ENCODE measurements around the gene TUFM. TPM values are rescaled to one million over a fixed set of nuclear protein-coding genes. Genes with fewer than 3 reads are reported as not detected.
"Not testable (repeated sequence)": the region's sequence is repeated elsewhere in the genome, so short reads cannot be mapped to it uniquely, and the experiment has no call there.

TUFM gene
- total RNA-seq, 1 donor from 2014 or later = 134 TPM

DNA sequence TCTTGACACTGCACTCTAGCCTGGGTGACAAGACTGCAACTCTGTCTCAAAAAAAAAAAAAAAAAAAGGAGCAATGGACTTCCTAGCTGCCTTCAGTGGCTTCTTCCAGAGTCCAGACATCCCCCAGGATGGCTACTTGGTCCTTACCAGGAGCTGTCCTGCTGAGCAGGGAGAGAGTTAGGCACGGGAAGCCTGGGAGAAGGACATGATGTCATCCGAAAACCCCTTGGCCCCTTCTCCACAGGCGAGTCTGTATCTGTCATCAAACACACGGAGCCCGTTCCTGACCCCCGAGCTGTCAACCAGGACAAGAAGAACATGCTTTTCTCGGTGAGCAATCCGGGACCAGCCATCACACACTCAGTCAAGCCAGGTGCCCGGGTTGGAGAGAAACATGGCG, 40.8 kb upstream of the TUFM start:
- intact Hi-C loops (cut with DNase I) = no loop called here
- no peak for ATAC-seq

DNA sequence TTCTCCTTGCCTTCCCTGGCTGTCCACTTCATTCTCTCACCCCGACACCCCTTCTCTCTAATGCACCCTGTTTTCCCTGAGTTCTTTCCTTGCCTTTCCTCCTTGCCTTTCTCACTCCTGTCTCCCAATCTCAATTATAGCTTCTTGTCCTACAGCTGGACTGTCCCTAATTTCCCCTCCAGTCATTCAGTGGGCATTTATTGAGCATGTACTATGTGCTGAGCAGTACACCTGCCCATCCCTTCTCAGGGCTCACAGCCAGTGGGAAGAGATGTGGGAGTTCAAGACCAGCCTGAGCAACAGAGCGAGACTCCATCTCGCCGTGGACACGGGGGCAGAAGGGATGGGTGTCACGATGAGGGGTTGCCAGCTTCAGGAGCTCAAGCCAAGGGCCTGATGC, 37.9 kb upstream of the TUFM start:
- Histone ChIP-seq H3K4me1 (peaks cover 9% of the 10 kb centered on the region), H3K27me3 (peaks cover 19% of the 10 kb centered on the region), H3K36me3 (no peaks in the 10 kb centered on the region), H3K9me3 (no peaks in the 10 kb centered on the region), H3K4me3 (no peak overlapping the region), H3K27ac (no peak overlapping the region)
- TF ChIP-seq, protein P1, sequence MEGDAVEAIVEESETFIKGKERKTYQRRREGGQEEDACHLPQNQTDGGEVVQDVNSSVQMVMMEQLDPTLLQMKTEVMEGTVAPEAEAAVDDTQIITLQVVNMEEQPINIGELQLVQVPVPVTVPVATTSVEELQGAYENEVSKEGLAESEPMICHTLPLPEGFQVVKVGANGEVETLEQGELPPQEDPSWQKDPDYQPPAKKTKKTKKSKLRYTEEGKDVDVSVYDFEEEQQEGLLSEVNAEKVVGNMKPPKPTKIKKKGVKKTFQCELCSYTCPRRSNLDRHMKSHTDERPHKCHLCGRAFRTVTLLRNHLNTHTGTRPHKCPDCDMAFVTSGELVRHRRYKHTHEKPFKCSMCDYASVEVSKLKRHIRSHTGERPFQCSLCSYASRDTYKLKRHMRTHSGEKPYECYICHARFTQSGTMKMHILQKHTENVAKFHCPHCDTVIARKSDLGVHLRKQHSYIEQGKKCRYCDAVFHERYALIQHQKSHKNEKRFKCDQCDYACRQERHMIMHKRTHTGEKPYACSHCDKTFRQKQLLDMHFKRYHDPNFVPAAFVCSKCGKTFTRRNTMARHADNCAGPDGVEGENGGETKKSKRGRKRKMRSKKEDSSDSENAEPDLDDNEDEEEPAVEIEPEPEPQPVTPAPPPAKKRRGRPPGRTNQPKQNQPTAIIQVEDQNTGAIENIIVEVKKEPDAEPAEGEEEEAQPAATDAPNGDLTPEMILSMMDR (IDR thresholded peaks at IDR 0.05) = no peak
- intact Hi-C loops (cut with DNase I) = no loop called here
- DNase-seq (no peak), ATAC-seq (no peak)

More for the DNA sequence above, 40.8 kb upstream of the TUFM start:
- no peaks in the 10 kb centered on the region for H3K36me3 ChIP-seq
- DNase-seq = no peak
- peaks cover 18% of the 10 kb centered on the region for H3K27me3 ChIP-seq
- H3K4me3 ChIP-seq = no peak overlapping the region
- no peaks in the 10 kb centered on the region for H3K4me1 ChIP-seq
- no peak overlapping the region for H3K27ac ChIP-seq
- TF ChIP-seq, protein P1 (IDR thresholded peaks at IDR 0.05) = no peak
- no peaks in the 10 kb centered on the region for H3K9me3 ChIP-seq

DNA sequence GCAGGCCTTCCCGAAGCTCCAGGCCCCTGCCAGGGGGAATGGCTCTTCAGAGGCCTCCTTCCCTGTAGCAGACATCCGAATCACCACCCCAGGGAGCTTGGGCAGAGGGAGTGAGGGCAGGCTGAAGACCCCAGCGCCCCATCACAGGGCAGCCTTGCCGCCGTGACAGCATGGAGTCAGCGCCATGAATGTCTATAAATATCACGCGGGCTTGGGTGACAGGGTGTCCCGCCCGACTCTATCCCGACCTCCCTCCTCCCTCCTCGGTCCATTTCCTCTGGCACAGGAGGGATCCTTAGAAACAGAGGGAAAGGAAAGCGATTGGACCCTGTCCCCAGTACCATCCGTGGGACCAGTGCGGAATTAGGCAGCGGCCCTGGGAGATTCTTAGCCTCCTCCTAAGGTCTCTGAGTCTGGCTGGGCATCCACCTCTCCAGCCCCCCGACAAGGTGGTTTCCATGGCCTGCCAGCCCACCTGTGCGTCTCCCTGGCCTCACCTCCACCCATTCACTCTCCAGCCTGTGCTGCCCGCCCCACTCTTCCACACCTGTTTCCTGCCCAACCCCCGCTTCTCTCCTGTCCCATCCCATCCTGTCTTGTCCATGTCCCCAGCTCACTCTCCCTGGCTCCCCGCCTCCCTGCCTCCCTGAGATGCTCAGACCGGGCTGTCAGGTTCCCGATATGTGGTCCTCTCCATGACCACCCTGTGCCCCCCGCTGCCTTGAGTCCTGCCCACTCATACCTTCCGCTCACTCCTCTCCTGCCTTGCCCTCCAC, 37.3 kb upstream of the TUFM start:
- ATAC-seq = no peak
- peaks cover 11% of the 10 kb centered on the region for H3K4me1 ChIP-seq

GRCh38 chr16:28882551-28883160, 36.5 kb upstream of the TUFM start:
- intact Hi-C loops (cut with DNase I) = no loop called here
- peaks cover 11% of the 10 kb centered on the region for H3K4me1 ChIP-seq
- no peaks in the 10 kb centered on the region for H3K36me3 ChIP-seq
- peaks cover 19% of the 10 kb centered on the region for H3K27me3 ChIP-seq
- no peak for DNase-seq
- H3K9me3 ChIP-seq = no peaks in the 10 kb centered on the region
- TF ChIP-seq, protein P1 (IDR thresholded peaks at IDR 0.05) = no peak
- H3K27ac ChIP-seq = no peak overlapping the region
- no peak overlapping the region for H3K4me3 ChIP-seq
- ATAC-seq = no peak

More for the DNA sequence above, 37.3 kb upstream of the TUFM start:
- Histone ChIP-seq H3K27ac (no peak overlapping the region), H3K9me3 (no peaks in the 10 kb centered on the region), H3K27me3 (peaks cover 19% of the 10 kb centered on the region), H3K36me3 (no peaks in the 10 kb centered on the region), H3K4me3 (no peak overlapping the region)
- TF ChIP-seq, protein P1 (IDR thresholded peaks at IDR 0.05) = no peak
- no peak for DNase-seq
- intact Hi-C loops (cut with DNase I) = no loop called here

- H3K27ac ChIP-seq; H3K36me3 ChIP-seq; intact Hi-C loops (cut with DNase I): not testable (repeated sequence)
These were observed 35.4 kb upstream of the TUFM start for GRCh38 chr16:28881565-28881964.

GRCh38 chr16:28880955-28881354, 34.8 kb upstream of the TUFM start:
- intact Hi-C loops (cut with DNase I) = no loop called here
- TF ChIP-seq, protein P1 (IDR thresholded peaks at IDR 0.05) = no peak
- Histone ChIP-seq H3K9me3 (no peaks in the 10 kb centered on the region), H3K4me1 (peaks cover 11% of the 10 kb centered on the region), H3K4me3 (no peak overlapping the region), H3K27me3 (peaks cover 19% of the 10 kb centered on the region), H3K36me3 (no peaks in the 10 kb centered on the region), H3K27ac (no peak overlapping the region)
- ATAC-seq (no peak), DNase-seq (no peak)

More at GRCh38 chr16:28881565-28881964, 35.4 kb upstream of the TUFM start:
- not testable (repeated sequence) for ATAC-seq, H3K9me3 ChIP-seq, H3K4me3 ChIP-seq, DNase-seq
- H3K4me1 ChIP-seq = peaks cover 11% of the 10 kb centered on the region
- H3K27me3 ChIP-seq = peaks cover 19% of the 10 kb centered on the region

Measured in upper lobe of right lung (tissue), 1 donor.